Measurements from ENCODE around the gene PNKP.

Gene PNKP

DNA sequence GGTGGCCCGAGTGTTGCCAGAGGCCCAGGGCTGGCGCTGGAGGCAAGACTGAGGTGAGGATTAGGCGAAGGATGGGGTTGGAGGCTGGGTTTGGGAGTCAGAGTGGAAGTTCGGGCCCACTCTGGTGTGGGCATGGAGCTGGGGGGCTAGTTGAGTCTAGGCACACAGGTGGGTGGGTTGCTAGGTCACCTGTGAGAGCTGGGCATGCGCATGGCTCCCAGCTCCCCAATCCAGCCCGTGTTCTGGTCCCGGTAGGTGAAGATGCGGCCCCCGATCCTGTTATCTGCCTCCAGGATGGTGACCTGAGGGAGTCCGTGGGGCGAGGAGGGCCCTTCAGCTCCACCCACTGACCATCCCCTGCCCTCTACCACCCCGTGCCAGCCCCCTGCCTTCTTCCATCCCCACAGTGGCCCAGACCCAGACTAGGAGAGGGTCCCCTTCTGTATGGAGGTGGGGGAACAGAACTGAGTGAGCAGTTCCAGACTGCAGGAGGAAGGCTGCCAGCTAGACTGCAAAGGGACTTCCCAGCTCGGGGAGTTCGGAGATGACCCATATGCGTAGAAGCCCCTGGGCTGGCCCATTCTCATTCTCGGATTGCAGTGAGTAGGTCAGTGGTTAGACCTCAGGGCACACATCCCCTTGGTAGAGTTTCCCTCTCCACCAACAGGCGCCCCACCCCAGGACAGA lies 27.6 kb upstream of the PNKP start:
- no peak for TF ChIP-seq CTCF (conservative IDR thresholded peaks at IDR 0.05; ENCODE audit: low read length)
- no peak for DNase-seq (ENCODE audit: low read depth)
- no peak overlapping the region for H3K4me3 ChIP-seq (ENCODE audit: low read length)

DNA sequence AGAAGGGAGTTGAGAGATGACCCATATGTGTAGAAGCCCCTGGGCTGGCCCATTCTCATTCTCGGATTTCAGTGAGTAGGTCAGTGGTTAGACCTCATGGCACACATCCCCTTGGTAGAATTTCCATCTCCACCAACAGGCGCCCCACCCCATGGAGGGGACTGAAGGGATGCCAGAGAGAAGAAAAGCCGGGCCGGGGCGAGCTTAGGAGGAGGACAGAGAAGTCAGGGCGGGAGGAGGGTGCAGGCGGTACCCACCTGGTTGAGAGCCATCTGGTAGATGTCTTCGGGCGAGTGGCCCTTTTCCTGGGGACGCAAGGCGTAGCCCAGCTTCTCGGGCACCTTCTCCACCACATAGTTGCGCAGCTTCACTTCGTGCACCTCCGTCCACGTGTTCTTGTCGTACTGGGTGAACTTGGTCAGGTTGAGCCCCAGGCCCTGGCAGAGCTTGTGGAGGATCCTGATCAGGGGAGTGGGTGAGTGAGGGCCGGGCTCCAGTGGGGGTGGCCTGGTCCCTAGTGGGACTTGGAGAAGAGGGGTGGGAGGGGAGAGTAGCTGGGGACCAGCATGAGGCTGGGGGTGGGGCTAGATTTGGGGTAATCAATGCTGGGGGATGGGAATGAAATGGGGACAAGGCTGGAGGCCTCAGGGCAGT lies 26.8 kb upstream of the PNKP start:
- DNase-seq (ENCODE audit: low read depth): no peak
- no peak overlapping the region for H3K4me3 ChIP-seq (ENCODE audit: low read length)
- no peak for TF ChIP-seq CTCF (conservative IDR thresholded peaks at IDR 0.05; ENCODE audit: low read length)

GRCh38 chr19:49892716-49893115 lies 25.3 kb upstream of the PNKP start:
- H3K4me3 ChIP-seq (ENCODE audit: low read length): no peak overlapping the region
- TF ChIP-seq CTCF (conservative IDR thresholded peaks at IDR 0.05; ENCODE audit: low read length): no peak
- DNase-seq (ENCODE audit: low read depth): no peak

- no peak overlapping the region for H3K4me3 ChIP-seq (ENCODE audit: low read length)
- TF ChIP-seq CTCF (conservative IDR thresholded peaks at IDR 0.05; ENCODE audit: low read length): no peak
- DNase-seq (ENCODE audit: low read depth): no peak
Observed at GRCh38 chr19:49891393-49891792, 24.0 kb upstream of the PNKP start.

DNA sequence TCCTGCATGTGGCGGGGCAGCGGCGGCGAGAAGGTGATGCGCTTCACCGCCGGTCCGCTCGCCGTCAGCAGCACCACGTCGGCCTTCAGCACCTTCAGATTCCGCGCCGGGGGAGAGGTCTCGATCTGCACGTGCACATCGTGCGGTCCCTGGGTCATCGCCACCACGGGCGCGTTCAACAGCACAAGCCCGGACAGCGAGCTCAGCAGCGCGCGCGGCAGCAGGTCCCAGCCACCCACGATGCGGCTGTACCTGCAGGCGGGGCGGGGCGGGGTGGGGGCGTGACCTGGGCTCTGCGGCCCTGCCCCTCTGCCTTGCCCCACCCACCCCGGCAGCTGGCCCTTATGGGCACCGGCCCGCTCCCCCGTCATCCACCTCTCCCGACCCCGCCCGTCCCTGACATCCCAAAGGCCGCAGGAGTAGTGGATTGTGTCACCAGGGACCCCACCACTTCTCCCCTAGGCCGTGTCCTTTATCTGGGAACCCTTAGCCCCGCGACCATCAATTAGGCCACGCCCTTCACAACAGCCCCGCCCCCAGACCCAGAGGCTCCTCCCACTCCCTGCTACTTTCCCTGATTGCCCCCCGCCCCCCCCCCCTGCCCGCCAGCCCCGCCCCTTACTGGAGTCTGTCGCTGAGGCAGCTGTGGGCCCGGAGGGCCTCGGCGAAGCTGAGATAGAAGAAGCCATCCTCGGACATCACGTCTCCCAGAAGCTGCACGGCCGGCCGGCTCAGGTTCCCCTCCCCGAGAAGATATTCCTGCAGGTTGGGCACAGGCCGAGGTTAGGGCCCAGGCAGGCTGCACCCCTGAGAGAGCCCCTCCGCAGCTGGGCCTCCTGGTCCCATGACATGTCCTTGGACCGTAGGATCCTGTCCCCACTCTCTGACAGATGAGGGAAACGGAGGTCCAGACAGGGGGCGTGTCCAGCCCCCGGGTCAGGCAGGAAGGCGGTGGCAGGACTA lies 23.3 kb upstream of the PNKP start:
- DNase-seq (ENCODE audit: low read depth): no peak
- H3K4me3 ChIP-seq (ENCODE audit: low read length): no peak overlapping the region
- no peak for TF ChIP-seq CTCF (conservative IDR thresholded peaks at IDR 0.05; ENCODE audit: low read length)

- DNase-seq (ENCODE audit: low read depth): peak; percentile 60
- peak; percentile 57 for TF ChIP-seq CTCF (conservative IDR thresholded peaks at IDR 0.05; ENCODE audit: low read length)
- H3K4me3 ChIP-seq (ENCODE audit: low read length): no peak overlapping the region
Observed at GRCh38 chr19:49889687-49890348, 22.4 kb upstream of the PNKP start.

Data from AG10803 (cell line).